Osteoblast (primary cell): ENCODE measurements around the gene AFF3. TPM values are rescaled to one million over a fixed set of nuclear protein-coding genes. Genes with fewer than 3 reads are reported as not detected.
A peak's percentile ranks its signal among the peaks of the same experiment; 100 is the strongest.

Experiments used
- DNase-seq: peaks from one replicate; pipeline ENCODE4 v3.0.0; 2011; ENCODE audit warnings: low spot score, mixed read lengths; ENCODE audit not compliant: insufficient read length; ENCODE audit errors: missing footprints
- H2AFZ ChIP-seq: 2 replicates; pipeline ENCODE4 v1.6.0; 2011; ENCODE audit warnings: mild to moderate bottlenecking, low read length
- H3K27ac ChIP-seq: 2 replicates; pipeline ENCODE4 v1.5.1; 2011; ENCODE audit warnings: mild to moderate bottlenecking, low read depth, low read length, moderate library complexity
- H3K27me3 ChIP-seq: 2 replicates; pipeline ENCODE4 v1.6.0; 2012; ENCODE audit warnings: mild to moderate bottlenecking, control low read depth, inconsistent platforms, low read length, moderate library complexity; ENCODE audit not compliant: insufficient read depth
- H3K36me3 ChIP-seq: 2 replicates; pipeline ENCODE4 v1.5.1; 2011; ENCODE audit warnings: mild to moderate bottlenecking, low read length, control low read depth, moderate library complexity; ENCODE audit not compliant: insufficient read depth
- H3K4me1 ChIP-seq: 2 replicates; pipeline ENCODE4 v1.5.1; 2011; ENCODE audit warnings: mild to moderate bottlenecking, low read length, control low read depth, moderate library complexity; ENCODE audit not compliant: insufficient read depth
- H3K4me2 ChIP-seq: 2 replicates; pipeline ENCODE4 v1.6.0; 2011; ENCODE audit warnings: mild to moderate bottlenecking, low read length; ENCODE audit not compliant: insufficient read depth
- H3K4me3 ChIP-seq: fragments of 200-600 bp; sonication (generic); 3 replicates; pipeline ENCODE4 v1.5.1; 2012; ENCODE audit warnings: mild to moderate bottlenecking, low read length, inconsistent platforms; ENCODE audit not compliant: insufficient read depth
- H3K79me2 ChIP-seq: 2 replicates; pipeline ENCODE4 v1.6.0; 2012; ENCODE audit warnings: mild to moderate bottlenecking, low read length, control low read depth, inconsistent platforms; ENCODE audit not compliant: insufficient read depth
- H3K9me3 ChIP-seq: 2 replicates; pipeline ENCODE4 v1.5.1; 2011; ENCODE audit warnings: low read depth, low read length, control low read depth
- H4K20me1 ChIP-seq: 2 replicates; pipeline ENCODE4 v1.6.0; 2012; ENCODE audit warnings: mild to moderate bottlenecking, low read length, control low read depth; ENCODE audit not compliant: insufficient read depth
- CTCF ChIP-seq: IDR thresholded peaks from 2 replicates; pipeline ENCODE4 v1.5.1; 2011; ENCODE audit warnings: mild to moderate bottlenecking, low read depth, low read length, moderate library complexity; ENCODE audit errors: extremely low read depth
- total RNA-seq: library from RNA; depleted of rRNA; stranded (reverse); fragments of >200 nt; gene quantifications from 2 replicates; pipeline ENCODE4 v1.2.3, GENCODE V29; 2012

Gene AFF3
- total RNA-seq, 1 donor, result 4.3 TPM

- Histone ChIP-seq H2AFZ (no peak overlapping the region), H3K4me1 (peaks cover 13% of the 10 kb centered on the region), H3K36me3 (no peaks in the 10 kb centered on the region), H3K27me3 (peaks cover 3% of the 10 kb centered on the region), H3K4me2 (no peak overlapping the region), H3K27ac (no peak overlapping the region), H3K4me3 (no peak overlapping the region), H3K79me2 (no peaks in the 10 kb centered on the region), H4K20me1 (no peaks in the 10 kb centered on the region), H3K9me3 (no peaks in the 10 kb centered on the region)
- no peak for TF ChIP-seq CTCF
- DNase-seq, result no peak
Observed at GRCh38 chr2:99653433-99653832, 489.0 kb downstream of the AFF3 start.

DNA sequence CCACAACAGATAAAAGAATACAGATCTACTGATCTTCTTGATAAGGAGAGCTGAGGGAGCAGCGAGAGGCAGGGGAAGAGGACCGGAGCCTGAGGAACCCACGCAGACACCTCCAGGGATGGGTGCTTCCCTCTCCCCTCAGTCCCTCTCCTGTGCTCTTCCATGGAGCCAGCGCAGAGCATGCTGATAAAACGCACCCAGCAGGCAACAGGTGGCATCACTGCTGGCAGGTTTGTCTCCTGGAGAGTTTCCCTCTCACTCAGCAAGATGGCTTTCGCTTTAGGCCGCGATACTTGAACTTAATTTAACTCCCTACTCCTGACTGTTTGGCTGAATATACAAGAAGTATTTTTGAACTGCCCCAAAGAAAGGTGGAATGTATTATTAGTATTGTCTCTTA is 489.5 kb downstream of the AFF3 start:
- no peak overlapping the region for H3K4me3 ChIP-seq
- H2AFZ ChIP-seq, result no peak overlapping the region
- peaks cover 3% of the 10 kb centered on the region for H3K27me3 ChIP-seq
- no peak for TF ChIP-seq CTCF
- no peaks in the 10 kb centered on the region for H3K36me3 ChIP-seq
- peaks cover 18% of the 10 kb centered on the region for H3K4me1 ChIP-seq
- no peak overlapping the region for H3K4me2 ChIP-seq
- H4K20me1 ChIP-seq, result no peaks in the 10 kb centered on the region
- no peaks in the 10 kb centered on the region for H3K79me2 ChIP-seq
- no peaks in the 10 kb centered on the region for H3K9me3 ChIP-seq
- H3K27ac ChIP-seq, result no peak overlapping the region
- DNase-seq, result no peak

DNA sequence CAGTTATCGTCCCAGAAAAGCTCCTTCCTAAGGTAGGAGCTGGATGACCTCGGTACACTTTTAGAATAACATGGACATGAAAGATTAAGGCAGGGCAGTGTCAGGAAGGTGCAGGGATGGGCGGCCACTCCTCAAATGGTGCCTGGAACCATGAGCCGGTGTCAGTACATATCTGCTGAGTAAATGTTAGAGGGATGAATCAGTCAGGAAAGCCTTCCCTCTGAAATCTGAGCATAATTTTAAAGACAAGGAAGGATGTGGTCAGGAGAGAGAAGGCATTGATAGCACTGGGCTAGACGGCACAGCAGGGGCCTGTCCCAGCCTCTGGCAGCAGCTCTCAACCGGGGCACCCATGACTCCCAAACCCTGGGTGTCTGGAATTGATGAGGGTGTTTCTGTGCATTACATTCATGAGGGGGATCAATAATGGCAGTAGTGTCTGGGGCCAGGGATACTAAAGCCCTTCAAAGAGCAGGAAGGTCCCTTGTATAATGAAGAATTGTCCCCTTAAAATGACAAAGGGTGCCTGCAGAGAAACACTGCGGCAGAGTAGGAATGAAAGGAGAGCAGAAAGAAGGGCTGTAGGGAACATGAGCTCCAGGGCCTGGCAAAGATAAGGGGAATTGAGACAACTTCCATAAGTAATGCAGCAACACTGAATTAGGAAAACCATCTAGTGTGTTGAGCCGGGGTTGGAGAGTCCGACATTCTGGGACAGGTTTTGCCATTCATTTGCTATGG is 490.3 kb downstream of the AFF3 start:
- Histone ChIP-seq H3K36me3 (no peaks in the 10 kb centered on the region), H3K27me3 (peaks cover 3% of the 10 kb centered on the region), H3K4me1 (peaks cover 20% of the 10 kb centered on the region), H3K27ac (no peak overlapping the region), H3K4me2 (no peak overlapping the region), H3K9me3 (no peaks in the 10 kb centered on the region), H3K4me3 (no peak overlapping the region), H3K79me2 (no peaks in the 10 kb centered on the region), H4K20me1 (no peaks in the 10 kb centered on the region), H2AFZ (no peak overlapping the region)
- no peak for TF ChIP-seq CTCF
- DNase-seq, result peak; percentile 82

DNA sequence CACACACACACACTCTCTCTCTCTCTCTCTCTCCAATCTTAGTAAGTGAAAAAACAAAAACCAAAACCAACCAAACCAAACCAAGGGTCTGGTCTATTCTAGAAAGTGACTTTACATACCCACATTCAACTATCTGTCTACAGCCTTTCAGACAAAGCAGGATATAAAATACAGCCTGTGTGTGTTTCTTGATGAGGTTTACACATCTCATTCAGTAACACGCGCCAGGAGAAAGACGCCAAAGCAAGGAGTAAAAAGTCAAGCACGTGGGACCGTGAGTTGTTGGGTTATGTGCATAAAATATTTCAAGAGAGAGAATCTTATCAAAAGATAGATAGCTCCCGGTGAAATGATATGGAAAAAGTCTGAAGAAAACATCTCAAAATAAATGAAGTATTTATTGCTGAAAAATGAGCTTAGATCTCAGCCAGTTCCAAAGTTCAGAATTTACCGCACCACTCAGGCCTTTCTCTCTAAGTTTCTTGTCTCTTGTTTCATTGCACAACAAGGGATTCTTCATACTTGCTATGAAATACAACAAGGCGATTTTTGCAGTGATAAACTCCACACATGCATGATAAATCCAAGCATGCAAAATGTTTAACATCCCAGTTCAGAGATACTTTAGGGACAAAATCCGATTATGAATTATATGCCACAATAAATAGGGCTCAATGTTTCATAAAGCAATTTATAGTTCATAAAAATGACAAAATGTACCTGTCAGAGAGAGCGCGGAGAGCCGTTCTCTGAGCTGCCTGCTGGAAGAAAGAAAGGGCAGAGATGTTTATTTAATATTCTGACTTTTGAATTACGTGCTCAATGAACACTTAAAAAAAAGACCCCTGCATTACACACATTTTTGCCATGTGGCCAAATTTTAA is 493.2 kb downstream of the AFF3 start:
- Histone ChIP-seq H3K4me2 (peak overlapping the region; percentile 64), H3K9me3 (no peaks in the 10 kb centered on the region), H3K36me3 (no peaks in the 10 kb centered on the region), H2AFZ (no peak overlapping the region), H3K4me3 (no peak overlapping the region), H3K79me2 (no peaks in the 10 kb centered on the region), H4K20me1 (no peaks in the 10 kb centered on the region), H3K27ac (peak overlapping the region; percentile 69), H3K4me1 (peaks cover 20% of the 10 kb centered on the region), H3K27me3 (peaks cover 3% of the 10 kb centered on the region)
- DNase-seq, result no peak
- TF ChIP-seq CTCF, result no peak
